Measurements from ENCODE around the gene SRP68. TPM values are rescaled to one million over a fixed set of nuclear protein-coding genes. Genes with fewer than 3 reads are reported as not detected.

SRP68 gene
- total RNA-seq, 1 donor from 2014 or later = 177 TPM

DNA sequence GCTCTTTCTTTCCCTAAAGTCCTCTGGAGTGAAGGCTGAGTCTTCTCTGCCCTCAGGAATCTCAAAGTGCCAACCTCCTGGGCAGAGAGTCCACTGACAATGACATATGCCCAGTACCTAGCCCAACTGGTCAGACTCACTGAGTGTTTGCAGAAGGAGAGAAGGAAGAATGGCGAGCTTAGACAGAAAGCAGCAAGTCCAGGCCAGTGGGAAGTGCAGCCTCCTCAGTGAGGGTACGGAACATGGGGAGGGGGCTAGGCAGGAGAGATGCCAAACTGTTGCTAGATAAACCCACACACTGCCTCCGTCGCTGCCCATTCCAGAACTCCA is 30.6 kb upstream of the SRP68 start:
- Mint-ChIP-seq H3K4me1 (ENCODE audit: low read depth) (peaks cover 15% of the 10 kb centered on the region), H3K4me3 (peak overlapping the region; percentile 96), H3K27me3 (ENCODE audit: insufficient read depth) (no peaks in the 10 kb centered on the region), H3K36me3 (ENCODE audit: low read depth) (peaks cover 21% of the 10 kb centered on the region), H3K9me3 (no peaks in the 10 kb centered on the region), H3K27ac (peak overlapping the region; percentile 93)
- DNase-seq (ENCODE audit: low spot score) = no peak
- intact Hi-C loops (cut with micrococcal nuclease) = loop anchor here (1.0 to 10.0 kb wide), 6 partner anchors 18 to 282 kb away; partner anchors contain the start of genes ACOX1, FOXJ1, SPHK1 and TEN1

DNA sequence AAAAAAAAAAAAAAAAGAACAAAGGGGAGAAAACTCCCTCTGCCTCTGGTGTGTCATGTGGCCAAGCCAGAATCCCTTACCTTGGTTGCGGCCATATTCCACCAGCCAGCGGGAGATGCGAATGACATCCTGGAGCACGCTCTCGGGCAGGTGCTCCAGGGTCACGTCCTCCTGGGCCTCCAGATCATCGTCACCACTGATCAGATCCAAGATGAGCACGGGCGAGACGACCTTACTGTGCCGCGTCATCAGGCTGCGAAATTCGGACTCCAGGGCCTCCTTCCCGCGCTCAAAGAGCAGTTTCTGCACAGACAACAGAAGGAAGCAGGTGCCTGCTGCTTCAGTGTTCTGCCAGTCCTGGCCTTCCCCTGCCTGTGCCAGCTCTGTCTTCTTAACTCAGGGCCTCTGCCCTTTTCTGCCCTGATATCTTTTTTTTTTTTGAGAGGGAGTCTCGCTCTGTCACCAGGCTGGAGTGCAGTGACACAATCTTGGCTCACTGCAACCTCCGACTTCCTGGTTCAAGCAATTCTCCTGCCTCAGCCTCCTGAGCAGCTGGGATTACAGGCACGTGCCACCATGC is 25.5 kb upstream of the SRP68 start:
- no peak for DNase-seq (ENCODE audit: low spot score)
- intact Hi-C loops (cut with micrococcal nuclease) = no loop called here
- H3K9me3 Mint-ChIP-seq = no peaks in the 10 kb centered on the region
- peaks cover 36% of the 10 kb centered on the region for H3K36me3 Mint-ChIP-seq (ENCODE audit: low read depth)
- peaks cover 8% of the 10 kb centered on the region for H3K4me1 Mint-ChIP-seq (ENCODE audit: low read depth)
- no peaks in the 10 kb centered on the region for H3K27me3 Mint-ChIP-seq (ENCODE audit: insufficient read depth)
- H3K4me3 Mint-ChIP-seq = no peak overlapping the region
- H3K27ac Mint-ChIP-seq = no peak overlapping the region

DNA sequence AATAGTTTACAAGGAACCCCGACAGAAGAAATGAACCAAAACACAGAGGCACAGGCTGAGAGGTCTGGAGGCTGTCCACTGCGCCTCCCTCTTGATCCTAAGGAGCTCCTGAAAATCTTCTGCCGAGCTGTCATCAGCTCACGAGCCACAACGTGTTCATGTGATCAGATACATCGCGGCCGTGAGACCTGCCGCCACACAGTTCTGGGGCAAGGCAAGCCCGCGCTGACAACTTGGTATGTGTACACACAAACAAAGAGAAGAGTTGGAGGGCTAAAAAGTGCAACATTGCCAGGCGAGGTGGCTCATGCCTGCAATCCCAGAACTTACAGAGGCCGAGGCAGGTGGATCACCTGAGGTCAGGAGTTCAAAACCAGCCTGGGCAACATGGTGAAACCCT is 23.6 kb upstream of the SRP68 start:
- no peak for DNase-seq (ENCODE audit: low spot score)
- Mint-ChIP-seq H3K27ac (no peak overlapping the region), H3K4me3 (no peak overlapping the region), H3K9me3 (no peaks in the 10 kb centered on the region), H3K4me1 (ENCODE audit: low read depth) (peaks cover 5% of the 10 kb centered on the region), H3K27me3 (ENCODE audit: insufficient read depth) (no peaks in the 10 kb centered on the region), H3K36me3 (ENCODE audit: low read depth) (peaks cover 35% of the 10 kb centered on the region)
- intact Hi-C loops (cut with micrococcal nuclease) = no loop called here

DNA sequence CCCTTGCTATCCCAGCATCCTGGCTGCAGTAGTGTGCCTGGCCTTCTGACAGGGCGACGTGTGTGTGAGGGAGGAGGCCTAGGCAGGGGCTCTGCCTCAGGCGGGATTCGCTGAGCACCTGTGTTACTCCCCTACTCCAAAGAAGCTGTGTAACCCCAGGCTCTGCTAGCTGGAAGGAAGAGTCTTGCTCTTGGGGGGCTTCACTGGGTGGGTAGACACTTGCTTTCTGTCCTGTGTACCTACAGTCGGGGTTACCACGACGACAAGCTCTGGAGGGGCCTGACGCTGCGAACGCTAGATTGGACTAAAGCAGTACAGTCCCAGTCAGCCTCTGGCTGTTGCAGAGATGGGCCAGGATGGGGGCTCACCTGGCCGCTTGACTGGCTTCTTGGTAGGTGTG is 21.7 kb upstream of the SRP68 start:
- intact Hi-C loops (cut with micrococcal nuclease) = no loop called here
- Mint-ChIP-seq H3K9me3 (no peaks in the 10 kb centered on the region), H3K27ac (no peak overlapping the region), H3K36me3 (ENCODE audit: low read depth) (peaks cover 31% of the 10 kb centered on the region), H3K4me1 (ENCODE audit: low read depth) (no peaks in the 10 kb centered on the region), H3K27me3 (ENCODE audit: insufficient read depth) (no peaks in the 10 kb centered on the region), H3K4me3 (no peak overlapping the region)
- no peak for DNase-seq (ENCODE audit: low spot score)

DNA sequence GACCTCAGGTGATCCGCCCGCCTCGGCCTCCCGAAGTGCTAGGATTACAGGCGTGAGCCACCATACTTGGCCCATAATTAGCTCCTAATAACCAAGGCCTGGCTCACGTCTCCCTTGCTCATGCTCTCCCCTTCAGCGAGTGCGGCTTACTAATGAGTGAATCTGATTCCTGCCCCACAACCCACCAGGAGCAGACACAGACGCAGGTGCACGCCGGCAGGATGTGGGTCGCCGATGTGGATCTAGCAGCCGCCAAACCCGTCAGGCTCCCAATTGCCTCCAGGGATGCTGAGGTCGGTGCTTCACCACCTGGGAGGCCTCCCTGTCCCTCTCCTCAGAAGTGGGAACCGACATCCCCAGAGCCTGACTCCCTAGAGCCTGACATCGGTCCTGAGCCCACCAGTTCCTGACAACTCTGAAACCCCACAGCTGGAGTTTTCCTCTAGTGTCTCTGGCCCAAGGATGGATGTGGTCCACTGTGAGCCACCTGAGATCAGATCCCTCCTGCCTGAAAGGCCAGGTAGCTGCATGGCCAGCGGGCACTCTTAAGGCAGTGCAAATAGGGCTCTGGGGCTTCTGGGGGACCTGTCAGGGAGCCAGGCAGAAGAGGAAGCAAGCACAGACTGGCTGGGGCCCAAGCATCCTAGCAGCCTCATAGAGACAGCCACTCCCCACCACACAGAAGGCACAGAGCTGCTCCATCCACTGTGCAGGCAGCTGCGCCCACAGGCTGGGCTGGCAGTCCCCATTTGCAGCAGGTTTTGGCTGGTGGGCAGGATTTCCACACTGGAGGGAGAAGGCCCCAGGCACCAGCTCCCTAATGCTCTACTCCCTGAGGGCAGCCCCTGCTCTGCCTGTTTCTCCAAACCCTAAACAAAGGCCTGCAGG is 20.5 kb upstream of the SRP68 start:
- Mint-ChIP-seq H3K27ac (no peak overlapping the region), H3K36me3 (ENCODE audit: low read depth) (peaks cover 29% of the 10 kb centered on the region), H3K9me3 (no peaks in the 10 kb centered on the region), H3K4me1 (ENCODE audit: low read depth) (no peaks in the 10 kb centered on the region), H3K4me3 (no peak overlapping the region), H3K27me3 (ENCODE audit: insufficient read depth) (no peaks in the 10 kb centered on the region)
- intact Hi-C loops (cut with micrococcal nuclease) = no loop called here
- no peak for DNase-seq (ENCODE audit: low spot score)

DNA sequence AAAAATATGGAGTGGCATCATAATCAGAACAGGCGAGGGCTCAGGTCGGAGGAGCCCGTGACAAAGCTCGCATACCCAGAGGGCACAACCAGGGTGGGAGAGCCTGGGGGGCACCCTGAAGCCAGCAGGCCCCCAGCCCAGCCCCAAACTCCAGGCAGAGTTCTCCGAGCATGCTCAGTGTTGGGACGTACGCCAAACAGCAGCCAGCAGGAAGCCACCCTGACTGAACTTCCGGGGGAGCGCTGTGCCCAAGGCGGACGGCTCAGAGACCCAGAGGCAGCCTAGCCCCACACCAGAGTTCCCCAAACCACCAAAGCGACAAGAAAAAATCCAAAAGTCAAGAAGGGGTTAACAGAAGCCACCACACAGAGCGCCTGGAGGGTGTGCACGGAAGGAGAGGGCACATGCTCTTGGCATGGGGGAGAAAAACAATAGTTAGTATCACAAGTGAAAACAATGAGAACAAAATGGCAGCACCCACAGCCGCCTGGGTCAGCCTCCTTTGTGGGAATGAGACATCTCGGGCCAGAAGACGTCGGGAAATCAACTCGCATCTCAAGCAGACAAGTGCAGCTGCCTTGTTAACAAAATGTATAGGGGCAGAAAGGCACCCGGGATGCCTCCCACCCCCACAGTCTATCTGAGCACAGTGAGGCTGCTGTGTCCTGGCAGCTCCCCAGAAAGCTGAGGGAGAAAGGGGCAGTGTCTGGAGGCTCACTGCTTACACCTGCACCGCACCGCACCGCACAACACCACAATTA is 19.4 kb upstream of the SRP68 start:
- H3K4me3 Mint-ChIP-seq = peak overlapping the region; percentile 20
- DNase-seq (ENCODE audit: low spot score) = no peak
- intact Hi-C loops (cut with micrococcal nuclease) = no loop called here
- H3K27me3 Mint-ChIP-seq (ENCODE audit: insufficient read depth) = no peaks in the 10 kb centered on the region
- H3K9me3 Mint-ChIP-seq = no peaks in the 10 kb centered on the region
- H3K4me1 Mint-ChIP-seq (ENCODE audit: low read depth) = no peaks in the 10 kb centered on the region
- H3K36me3 Mint-ChIP-seq (ENCODE audit: low read depth) = peaks cover 31% of the 10 kb centered on the region
- peak overlapping the region; percentile 62 for H3K27ac Mint-ChIP-seq

DNA sequence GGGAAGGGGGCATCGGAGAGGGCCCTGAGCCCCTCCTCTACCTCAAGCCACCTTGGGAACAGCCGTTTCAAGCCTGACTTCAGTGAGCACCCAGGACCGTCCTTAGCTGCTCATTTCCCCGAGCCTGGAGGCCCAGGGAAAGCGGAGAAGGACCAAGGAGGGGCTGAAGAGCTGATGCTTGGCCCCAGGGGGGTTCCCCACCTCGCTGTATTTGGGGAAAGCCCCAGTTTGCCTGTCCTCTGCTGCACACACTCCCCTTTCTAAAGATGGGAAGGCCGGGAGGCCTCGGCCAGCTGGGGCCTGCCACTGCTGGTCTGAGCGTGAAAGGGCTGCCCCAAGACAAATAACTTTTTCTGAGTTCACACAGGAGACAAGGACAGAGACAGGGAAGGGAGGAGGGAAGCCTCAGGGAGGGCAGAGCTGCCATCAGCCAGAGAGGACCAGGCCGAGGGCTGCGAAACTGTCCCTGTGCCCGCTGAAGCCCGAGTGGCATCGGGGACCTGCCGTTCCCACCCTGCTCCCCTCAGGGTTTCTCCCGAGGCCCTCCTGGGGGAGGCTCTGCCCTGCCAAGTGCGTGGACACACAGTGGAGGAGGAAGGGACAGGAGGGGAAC is 18.3 kb upstream of the SRP68 start:
- no peaks in the 10 kb centered on the region for H3K9me3 Mint-ChIP-seq
- intact Hi-C loops (cut with micrococcal nuclease) = no loop called here
- no peak overlapping the region for H3K27ac Mint-ChIP-seq
- DNase-seq (ENCODE audit: low spot score) = no peak
- no peaks in the 10 kb centered on the region for H3K27me3 Mint-ChIP-seq (ENCODE audit: insufficient read depth)
- H3K4me1 Mint-ChIP-seq (ENCODE audit: low read depth) = no peaks in the 10 kb centered on the region
- H3K4me3 Mint-ChIP-seq = no peak overlapping the region
- H3K36me3 Mint-ChIP-seq (ENCODE audit: low read depth) = peaks cover 30% of the 10 kb centered on the region

DNA sequence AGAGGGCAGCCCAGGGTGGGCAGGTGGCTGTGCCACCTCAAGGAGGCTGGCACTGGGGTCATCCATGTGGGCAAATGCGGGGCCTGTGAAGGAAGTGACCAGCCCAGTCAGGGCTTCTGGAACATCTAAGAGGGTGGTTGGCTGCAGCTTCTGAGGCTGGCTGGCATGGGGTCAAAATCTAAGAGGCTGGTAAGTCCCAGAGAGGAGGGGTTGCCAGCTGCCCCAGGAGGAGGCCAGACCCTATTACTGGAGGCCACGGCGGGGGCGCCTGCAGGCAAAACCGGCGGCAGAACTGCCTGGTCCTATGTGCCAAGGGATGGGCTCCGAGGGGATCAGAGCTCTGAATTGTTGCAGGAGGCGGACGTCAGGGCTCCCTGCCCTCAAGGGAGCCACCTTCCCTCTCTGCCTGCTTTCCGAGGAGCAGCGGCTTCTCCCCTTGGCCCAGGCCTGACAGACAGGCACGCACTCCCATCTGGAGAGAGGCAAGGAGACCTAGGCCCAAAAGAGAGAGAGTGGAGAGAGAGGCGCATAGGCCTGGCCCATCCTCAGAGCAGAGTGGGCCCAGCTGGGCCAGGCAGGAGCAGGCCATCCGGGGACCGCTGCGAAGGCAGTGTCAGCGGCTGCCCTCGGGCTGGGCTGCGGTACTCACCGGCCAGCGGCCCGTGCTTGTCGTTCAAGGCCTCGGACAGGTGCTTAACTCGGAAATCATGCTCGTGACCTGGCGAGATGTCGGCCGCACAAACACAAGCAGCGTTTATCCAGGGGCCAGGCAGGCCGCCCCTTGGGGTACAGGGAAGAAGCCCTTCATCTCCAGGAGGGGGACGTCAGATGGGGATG is 17.6 kb upstream of the SRP68 start:
- H3K36me3 Mint-ChIP-seq (ENCODE audit: low read depth) = peaks cover 29% of the 10 kb centered on the region
- H3K27ac Mint-ChIP-seq = no peak overlapping the region
- no peak for DNase-seq (ENCODE audit: low spot score)
- H3K4me3 Mint-ChIP-seq = no peak overlapping the region
- no peaks in the 10 kb centered on the region for H3K4me1 Mint-ChIP-seq (ENCODE audit: low read depth)
- intact Hi-C loops (cut with micrococcal nuclease) = no loop called here
- no peaks in the 10 kb centered on the region for H3K9me3 Mint-ChIP-seq
- H3K27me3 Mint-ChIP-seq (ENCODE audit: insufficient read depth) = no peaks in the 10 kb centered on the region

DNA sequence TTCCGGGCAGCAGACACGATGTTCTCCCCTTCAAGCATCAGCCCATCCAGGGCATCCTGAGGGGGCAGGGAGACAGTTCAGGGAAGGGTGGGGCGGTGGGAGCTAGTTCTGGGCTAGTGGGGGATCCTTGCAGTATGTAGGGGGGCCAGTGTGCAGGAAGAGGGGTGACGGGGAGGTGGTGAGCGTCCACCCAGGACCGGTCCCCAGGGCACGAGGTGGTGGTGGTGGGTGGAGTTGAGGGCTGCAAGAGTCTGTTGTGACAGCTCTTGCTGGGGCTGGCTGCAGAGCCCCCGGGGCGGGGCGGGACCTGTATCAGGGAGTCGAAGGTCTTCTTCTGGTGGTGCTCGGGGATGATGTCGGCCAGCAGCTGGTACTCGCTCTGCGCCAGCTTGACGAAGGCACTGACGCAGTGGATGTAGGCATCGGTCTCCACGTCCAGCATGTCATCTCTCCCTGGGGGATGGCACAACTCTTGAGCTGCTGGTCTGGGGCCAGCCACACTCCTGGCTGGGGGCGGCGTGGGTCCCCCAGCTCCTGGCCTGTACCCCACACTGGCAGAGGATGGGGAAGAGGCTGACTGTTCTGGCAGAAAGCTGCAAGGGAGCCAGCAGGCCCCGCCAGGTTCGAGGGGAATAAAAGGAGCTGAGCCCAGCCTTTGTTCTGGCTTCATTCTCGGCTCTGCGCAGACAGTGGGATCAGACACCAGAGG is 16.7 kb upstream of the SRP68 start:
- H3K4me3 Mint-ChIP-seq = no peak overlapping the region
- H3K36me3 Mint-ChIP-seq (ENCODE audit: low read depth) = peaks cover 30% of the 10 kb centered on the region
- intact Hi-C loops (cut with micrococcal nuclease) = no loop called here
- no peak for DNase-seq (ENCODE audit: low spot score)
- H3K4me1 Mint-ChIP-seq (ENCODE audit: low read depth) = no peaks in the 10 kb centered on the region
- H3K27me3 Mint-ChIP-seq (ENCODE audit: insufficient read depth) = no peaks in the 10 kb centered on the region
- H3K27ac Mint-ChIP-seq = no peak overlapping the region
- H3K9me3 Mint-ChIP-seq = no peaks in the 10 kb centered on the region

DNA sequence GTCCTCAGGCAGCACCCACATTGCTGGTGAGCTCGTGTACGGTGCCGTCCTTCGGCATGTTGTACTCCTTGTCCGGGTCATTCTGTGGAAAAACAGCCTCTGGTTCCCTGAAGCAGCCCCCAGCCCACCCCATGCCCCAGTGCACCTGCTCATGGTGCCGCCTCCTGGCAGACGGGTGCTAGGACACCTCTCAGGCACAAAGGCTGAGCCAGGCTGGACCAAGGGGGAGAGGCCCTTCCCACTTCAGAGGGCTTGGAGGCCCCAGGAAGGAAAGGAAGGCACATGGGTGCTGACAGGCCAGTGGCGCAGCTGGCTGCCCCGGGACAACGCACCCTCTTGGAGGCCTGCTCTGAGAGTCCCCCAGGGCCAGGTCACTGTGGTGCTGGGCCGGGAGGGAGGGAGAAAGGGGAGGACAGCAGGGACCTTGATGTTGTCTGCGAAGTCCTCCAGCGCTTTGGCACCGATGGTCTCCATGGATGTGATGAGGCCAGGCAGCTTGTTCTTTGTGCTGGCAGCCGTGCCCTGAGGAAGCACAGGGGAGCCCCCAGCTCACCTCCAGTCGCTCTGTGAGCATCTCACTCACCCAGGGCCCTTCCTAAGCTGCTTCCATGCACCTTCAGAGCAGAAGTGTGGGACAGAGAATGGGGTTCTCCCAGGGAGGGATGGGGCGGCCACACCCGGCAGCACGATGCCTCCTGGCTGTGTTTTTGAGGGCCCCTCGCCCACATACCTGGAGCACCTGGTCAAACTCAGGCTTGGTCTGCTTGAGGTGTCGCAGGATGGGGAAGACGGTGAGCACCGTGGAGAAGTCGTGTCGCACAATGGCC is 15.9 kb upstream of the SRP68 start:
- intact Hi-C loops (cut with micrococcal nuclease) = no loop called here
- DNase-seq (ENCODE audit: low spot score) = no peak
- Mint-ChIP-seq H3K4me1 (ENCODE audit: low read depth) (no peaks in the 10 kb centered on the region), H3K27me3 (ENCODE audit: insufficient read depth) (no peaks in the 10 kb centered on the region), H3K4me3 (no peak overlapping the region), H3K27ac (no peak overlapping the region), H3K9me3 (no peaks in the 10 kb centered on the region), H3K36me3 (ENCODE audit: low read depth) (peaks cover 27% of the 10 kb centered on the region)

DNA sequence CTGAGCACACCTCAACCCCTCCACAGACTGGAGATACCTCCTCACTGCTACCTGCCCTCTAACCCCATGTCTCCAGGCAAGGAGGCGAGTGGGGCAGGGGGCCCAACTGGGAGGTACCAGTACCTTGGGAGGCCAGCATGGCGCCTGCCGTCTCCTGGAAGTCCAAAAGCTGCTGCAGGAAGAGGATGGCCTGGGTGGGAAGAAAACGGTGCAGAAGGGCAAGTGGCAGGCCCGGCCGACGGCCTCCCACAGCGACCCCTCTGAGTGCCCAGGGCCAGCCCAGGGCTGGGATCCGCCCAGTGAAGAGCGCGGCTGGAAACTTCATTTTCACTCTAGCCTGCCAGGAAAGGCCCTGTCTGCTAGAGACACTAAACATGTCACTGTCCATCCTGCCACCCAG is 15.2 kb upstream of the SRP68 start:
- intact Hi-C loops (cut with micrococcal nuclease) = no loop called here
- DNase-seq (ENCODE audit: low spot score) = no peak
- peaks cover 27% of the 10 kb centered on the region for H3K36me3 Mint-ChIP-seq (ENCODE audit: low read depth)
- no peak overlapping the region for H3K4me3 Mint-ChIP-seq
- no peaks in the 10 kb centered on the region for H3K4me1 Mint-ChIP-seq (ENCODE audit: low read depth)
- H3K27ac Mint-ChIP-seq = no peak overlapping the region
- no peaks in the 10 kb centered on the region for H3K9me3 Mint-ChIP-seq
- H3K27me3 Mint-ChIP-seq (ENCODE audit: insufficient read depth) = no peaks in the 10 kb centered on the region
